HG02759 (cell line): Measurements from ENCODE around the gene PAPSS1.
"Not testable (repeated sequence)": the region's sequence is repeated elsewhere in the genome, so short reads cannot be mapped to it uniquely, and the experiment has no call there.

Source experiments
- ATAC-seq: cut with Tn5 transposase; IDR thresholded peaks from one replicate; pipeline ENCODE4 v1.9.1; 2021; ENCODE audit warnings: mild to moderate bottlenecking, moderate library complexity; ENCODE audit not compliant: unreplicated experiment

The PAPSS1 gene

DNA sequence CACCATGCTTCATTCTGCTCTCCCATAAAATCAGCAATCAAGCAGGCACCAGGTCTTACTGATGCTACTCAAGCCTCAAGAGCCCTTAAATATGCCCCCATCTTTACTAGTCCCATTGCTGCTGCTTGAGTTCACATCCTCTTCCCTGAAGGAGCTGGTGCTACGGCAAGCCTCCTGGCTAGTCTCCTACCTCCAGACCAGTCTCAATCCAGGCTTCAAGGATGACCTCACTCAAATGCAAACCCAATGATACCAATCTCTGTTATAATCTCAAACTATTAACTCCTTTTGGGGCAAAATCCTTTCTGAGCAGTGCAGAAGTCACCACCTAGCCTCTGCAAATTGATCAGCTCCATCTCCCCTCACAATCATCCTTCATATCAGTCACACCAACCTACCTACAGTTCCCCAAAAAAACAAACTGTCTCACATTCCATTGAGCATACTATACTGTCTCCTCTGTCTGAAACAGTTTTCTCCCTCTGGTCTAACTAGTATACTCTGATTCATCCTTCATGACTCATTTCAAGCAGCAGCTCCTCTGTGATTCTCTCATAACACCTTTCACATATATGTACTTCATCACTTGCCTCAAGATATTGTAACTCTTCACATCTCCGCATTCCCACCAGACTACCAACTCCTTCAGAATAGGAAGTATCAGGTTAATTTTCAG is 30.0 kb downstream of the PAPSS1 start:
- no peak for ATAC-seq

DNA sequence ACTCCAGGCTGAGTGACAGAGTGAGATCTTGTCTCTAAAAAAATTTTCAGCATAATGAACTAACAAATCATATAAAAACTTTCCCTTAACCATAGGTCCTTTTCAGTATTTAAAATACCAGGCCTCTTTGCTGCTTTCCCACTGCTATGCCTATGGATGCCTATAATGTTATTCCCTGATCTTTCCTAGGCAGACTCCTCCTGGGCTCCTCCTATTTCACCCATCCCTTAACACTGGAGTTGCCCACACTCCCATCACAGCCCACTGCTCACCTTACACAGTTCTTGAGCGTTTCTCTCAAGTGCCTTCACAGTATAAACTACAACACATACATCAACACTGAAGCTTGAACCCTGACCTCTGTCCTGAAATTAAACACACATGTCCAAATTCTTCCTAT is 31.6 kb downstream of the PAPSS1 start:
- no peak for ATAC-seq

DNA sequence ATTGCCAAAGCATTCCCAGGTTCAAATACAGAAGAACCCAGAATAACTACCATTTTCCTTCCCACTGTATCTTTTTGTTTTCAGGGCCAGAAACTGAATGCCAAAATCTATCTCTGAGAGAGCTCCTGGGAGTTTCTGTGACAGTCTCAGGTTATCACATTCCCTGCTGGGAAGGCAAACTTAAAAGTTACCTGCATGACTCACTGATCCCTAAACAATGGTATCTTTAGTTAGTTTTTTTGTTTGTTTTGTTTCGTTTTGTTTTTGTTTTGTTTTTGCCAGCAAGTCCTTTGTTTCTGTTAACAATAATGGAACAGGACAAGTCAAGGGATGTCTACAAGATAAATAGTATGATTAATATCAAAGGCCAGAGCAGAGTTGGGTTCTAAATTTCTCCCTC is 34.3 kb downstream of the PAPSS1 start:
- no peak for ATAC-seq

DNA sequence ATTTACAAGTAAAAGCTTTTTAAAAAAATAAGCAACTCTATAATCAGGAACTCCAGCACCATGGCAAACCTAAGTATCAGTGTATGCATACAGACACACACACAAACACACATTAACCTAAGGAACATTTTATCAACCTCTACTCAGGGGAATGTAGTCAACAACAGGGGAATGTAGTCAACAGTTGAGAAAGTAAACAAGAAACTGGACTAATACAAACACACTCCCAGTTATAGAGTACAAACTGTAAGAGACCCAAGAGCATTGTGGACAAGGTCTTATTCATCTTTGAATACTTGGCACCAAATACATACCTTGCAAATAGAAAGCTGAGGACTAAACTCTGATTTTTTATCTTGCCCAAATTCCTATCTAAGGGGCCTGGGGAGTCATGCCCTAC is 36.2 kb downstream of the PAPSS1 start:
- ATAC-seq, result no peak

DNA sequence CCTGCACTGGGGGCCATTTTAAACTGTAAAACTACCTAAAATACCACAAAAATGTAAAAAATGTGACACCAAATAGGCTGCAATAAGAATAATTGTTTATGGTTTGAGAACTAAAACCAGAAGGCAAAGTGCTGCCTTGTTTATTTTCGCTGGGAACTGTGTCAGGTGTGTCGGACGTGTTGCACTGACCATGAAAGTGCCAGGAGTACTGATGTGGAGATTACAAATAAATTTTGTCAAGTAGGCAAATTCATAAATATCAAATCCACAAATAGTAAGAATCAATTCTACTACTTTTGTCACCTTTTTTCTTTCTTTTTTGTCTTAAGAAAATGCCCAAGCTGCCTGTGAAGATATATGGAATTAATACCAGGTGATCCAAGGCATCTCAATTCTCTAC is 37.7 kb downstream of the PAPSS1 start:
- no peak for ATAC-seq

DNA sequence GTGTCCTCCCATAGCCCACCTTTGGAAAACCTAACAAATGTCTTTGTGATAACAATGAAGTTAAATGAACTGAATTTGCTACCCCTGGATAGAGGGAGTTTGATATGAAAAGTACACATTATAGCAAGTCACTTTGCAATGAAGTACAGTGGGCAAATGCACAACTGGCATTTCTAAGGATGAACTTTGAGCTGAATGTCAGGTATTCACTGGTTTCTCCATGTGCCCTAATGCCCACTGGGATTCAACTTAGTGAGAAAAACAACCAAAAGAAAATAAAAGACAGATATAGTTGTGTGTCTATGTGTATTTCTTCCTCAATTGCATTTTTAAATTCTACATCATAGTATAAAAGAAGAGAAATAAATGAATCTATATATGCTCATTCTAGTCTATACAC is 51.0 kb downstream of the PAPSS1 start:
- ATAC-seq, result no peak

DNA sequence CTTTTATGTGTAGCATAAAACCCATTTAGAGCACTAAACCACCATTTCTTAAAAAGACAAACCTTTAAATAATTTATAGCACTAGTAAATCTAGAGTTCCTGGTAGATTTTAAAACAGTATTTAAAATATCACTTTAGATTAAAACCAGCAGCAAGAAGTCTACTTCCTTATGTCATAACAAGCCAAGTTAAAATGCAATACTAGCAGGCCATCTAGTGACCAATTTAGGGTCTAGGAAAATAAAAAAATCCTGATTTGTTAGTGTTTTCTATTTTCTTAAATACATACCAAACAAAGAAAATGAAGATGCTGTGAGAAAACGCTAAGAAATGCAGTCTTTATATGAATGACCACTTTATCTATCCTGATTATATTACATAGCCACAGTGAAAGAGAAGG is 53.9 kb downstream of the PAPSS1 start:
- no peak for ATAC-seq

DNA sequence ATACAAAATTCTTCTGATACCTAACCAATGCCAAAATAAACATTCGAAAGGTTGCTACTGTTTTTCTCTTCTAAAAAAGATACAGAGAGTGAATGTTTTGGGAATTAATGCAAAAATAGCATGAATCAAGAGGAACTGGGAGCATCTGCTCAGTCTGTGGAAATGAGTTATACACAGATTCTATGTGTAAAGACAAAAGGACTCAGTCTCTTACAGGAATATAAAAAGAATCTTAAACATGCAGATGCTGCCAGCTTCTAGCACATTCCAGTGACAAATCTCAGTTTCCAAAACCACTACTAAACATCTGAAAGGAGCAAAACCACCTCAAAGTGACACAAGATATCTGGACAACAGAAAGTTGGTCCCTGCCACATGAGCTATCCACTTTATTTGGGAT is 55.0 kb downstream of the PAPSS1 start:
- ATAC-seq, result no peak

DNA sequence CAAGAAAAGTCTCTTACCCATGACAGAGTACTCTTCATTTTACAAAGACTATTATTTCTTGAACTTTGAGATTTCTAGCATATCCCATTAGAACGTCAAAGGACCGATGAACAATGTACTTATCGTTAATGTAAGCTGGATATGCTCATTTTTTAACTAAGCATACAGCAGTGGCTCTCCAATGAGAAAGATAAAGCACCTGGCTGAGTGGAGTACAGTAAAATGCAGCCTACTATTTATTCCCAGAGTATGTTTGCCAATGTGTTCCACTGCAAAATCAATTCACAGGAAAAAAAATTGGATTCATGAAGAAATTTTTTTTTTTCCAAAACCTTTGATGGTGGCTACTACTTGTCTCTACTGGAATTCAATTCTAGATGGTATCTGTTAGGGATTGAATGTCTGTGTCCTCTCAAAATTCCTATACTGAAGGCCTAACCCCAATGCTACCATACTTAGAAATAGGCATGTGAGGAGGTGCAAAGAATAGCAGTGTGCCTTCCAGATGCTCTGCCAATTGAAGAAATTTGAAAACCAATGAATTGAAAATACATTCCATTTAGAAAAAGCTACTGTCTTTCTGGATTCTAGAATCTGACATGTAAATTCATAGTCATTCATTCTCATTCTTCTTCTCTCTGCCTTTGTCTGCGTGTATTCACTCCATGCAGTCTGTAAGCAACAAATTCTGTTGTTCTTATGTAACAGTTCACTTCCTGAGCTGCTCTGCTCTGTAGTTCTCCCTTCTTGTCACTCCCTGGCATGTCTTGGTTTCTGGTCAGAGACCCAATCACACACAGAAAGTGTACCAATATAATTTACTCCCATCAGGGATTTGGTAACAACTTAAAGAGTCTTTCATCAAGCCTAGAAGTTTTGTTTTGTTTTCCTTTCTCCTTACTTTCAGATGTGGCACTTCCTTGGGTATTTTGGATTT is 61.4 kb downstream of the PAPSS1 start:
- no peak for ATAC-seq

DNA sequence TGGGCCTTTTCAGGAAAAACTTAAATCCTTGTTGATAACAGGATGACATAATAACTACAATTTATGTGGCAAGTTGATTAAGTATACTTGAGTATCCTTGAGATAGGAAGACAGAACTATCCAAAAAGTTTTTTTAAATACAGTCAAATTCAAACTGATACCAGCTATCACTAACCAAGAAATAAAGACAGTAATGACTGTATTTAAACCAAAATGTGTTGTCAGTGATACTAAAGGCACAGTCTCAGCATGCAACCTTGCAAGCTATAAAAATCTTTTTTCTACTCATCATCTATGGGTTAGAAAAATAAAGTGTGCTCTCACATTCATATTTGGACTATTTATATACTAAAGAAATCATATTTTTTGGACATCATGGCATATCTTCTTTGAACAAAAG is 64.7 kb downstream of the PAPSS1 start:
- ATAC-seq, result no peak

DNA sequence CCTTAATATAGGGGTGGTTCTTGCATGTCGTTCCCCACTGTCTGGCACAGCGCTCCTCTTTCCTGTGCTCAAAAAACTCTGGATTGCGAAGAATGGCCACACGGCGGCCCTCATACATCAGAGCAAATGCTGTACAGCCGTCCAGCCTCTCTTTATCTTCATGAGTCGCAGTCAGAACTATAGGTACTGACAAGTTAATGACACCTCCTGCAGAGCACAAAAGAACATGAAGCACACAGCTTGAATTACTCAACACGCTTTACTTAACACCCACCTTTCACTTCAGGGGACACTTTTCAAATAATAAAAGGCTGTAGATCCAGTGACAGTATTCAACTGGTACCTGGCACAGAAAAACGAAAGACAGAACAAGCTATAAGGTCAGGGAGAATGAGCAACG is 65.3 kb downstream of the PAPSS1 start:
- ATAC-seq, result no peak

DNA sequence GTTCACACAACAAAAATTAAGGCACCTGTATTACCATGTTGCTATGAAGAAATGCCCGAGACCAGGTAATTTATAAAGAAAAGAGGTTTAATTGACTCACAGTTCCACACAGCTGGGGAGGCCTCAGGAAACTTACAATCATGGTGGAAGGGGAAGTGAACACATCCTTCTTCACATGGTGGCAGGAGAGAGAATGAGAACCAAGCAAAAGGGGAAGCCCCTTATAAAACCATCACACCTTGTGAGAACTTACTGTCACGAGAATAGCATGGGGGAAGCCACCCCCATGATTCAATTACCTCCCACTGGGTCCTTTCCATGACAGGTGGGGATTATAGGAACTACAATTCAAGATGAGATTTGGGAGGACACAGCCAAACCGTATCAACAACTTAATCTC is 68.6 kb downstream of the PAPSS1 start:
- not testable (repeated sequence) for ATAC-seq

DNA sequence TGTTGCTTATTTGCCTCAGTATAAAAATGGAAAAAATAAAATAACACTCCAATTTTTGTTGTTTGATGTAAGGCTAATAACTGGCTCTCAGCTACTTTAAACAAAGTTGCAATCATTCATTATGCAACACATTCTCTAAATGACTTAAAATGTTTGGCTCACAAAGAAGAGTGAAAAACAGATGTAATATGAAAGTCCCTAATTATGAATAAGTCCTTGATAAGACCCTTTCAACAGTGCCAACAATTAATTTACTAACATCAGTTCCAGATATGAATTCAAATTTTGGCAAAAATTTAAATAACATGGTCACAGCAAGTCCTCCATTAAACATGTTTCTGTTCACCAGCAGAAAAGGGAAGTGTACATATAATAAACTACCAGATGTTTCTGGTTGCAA is 69.8 kb downstream of the PAPSS1 start:
- ATAC-seq, result no peak

DNA sequence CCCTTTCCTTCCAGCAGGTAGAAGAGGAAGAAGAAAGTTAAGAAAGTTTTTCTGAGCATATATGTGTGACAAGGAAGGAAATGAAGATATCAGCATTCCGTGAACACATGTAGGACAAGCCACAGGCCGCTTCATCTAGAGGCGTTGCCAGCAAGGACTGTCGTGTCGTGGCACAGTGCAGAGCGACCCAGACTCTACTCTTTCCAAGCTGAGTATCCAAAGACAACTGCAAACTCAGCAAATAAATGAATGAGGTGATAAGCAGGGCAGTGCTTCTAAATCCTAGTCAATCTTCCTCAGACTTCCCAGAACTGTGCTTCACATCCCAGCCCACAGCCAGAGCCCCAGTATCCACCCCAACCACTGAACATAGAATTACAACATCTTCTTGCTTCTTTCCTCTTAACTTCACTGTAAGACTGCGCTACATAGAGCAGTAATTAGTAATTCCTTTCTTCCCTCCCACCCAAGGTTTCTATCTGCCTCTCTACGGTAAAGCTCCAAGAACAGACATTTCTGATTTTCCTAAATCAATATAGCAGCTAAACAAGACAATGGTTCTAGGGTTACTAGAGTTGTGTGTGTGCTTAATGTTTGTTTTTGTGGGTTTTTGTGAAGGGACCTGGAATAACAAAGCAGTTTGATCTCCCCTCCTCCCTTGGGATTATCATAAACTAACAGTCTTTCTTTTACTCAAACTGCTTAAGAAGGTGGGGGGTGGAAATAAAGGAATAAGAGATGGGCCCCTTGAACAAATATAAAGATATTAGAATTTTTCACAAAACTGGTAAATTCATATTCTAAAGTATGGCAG is 71.6 kb downstream of the PAPSS1 start:
- no peak for ATAC-seq

DNA sequence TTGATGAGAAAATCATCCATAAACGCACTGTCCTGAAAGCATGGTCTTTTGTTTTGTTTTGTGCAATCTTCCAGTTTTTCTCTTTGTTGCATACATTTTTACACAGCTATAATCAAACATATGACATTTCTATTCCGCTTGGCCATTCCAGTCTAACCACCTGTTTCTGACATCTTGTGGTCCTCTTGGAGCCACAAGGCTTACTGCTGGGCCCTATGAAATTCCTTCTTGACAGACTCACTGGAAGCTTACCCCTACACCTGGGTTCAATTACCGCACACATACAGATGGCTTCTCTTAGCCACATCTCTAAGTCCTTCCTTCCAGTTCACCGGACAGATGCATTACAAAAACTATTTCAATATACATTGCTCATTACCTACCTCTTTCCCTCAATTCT is 72.4 kb downstream of the PAPSS1 start:
- ATAC-seq, result no peak

DNA sequence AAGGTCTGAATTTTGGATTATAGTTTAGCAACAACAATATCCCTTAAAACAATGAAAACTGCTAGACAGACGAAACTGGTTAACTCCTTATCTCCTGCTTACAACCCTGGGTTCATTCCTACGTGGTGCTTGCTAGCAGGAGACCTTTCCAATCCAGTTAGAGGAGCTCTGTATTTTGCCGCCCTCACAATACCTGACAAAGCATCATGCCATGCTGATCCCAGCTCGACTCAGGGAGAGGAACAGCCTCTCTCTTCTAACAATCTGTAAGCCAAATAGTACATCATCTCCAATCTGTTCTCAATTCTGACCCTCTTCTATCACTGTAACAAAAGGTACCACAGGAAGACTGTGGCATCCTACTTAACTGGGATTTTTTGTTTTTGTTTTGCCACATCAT is 74.4 kb downstream of the PAPSS1 start:
- no peak for ATAC-seq

DNA sequence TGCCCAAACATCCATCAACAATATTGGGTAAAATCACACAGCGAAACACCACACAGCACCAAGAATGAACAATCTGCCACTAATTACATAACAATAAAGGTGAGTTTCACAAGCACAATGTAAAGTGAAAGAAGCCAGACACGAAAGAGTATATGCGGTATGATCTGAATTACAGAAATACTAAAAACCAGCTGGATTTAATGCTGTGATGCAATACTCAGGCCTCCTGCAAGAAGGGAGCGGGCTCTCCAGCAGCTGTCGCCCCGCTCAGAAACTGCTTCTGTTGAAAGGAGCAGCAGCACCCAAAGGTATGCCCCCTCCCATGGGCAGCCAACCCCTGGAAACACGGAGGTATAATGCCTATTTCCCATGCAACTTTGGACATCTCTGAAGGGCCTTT is 77.0 kb downstream of the PAPSS1 start:
- no peak for ATAC-seq

DNA sequence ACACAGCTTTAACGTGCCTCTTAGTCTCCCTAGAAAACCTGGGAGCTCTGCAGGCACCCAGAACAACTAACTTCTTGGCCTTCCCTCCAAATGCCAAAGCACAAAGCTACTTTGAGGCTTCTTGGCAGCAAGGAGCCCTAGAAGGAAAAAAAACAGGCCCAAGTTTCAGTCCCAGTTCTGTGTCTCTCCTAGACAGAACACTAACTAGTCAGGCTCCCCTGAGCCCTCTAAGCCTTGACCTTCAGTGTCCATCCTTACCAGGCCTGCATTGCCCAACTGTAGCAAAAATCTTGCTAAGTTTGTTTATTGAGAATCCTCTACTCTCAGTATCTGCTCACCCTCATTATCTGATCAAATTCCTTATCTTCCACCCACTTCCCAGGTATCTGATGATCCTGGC is 79.2 kb downstream of the PAPSS1 start:
- no peak for ATAC-seq

DNA sequence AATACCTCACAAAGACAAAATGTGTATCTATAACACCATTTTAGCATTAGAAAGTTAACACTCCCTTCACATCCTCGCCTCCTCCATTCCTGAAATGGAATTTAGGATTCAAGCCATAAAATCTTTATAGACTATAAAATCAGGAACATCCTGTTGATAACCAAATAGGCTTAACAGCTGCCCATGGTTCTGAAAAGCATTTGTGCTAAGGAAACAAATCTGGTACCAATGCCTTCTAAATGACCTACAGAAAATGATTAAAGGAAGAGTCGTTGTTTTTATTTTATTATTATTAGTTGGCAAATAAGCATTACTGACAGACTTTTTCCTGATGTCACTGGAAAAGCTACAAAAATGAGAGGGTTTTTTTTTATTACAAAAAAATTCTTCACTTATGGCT is 79.8 kb downstream of the PAPSS1 start:
- ATAC-seq, result no peak

DNA sequence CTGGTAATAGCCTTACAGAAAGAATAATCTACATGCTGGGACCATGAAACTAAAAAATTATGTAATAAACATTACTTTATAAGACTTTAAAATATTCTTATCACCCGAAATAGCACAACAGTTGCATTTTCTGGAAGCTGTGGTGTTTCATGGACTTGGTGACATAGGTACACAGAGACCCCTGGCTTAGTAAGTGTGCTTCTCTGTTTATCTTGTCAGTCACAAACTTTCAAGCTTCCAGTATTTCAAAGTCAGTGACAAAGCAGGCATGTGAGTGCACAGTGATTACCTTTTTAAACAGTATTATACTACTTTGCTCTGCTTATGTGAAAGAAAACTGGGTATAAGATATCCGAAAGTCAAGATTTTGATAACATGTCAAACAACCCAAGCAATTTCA is 84.3 kb downstream of the PAPSS1 start:
- no peak for ATAC-seq

DNA sequence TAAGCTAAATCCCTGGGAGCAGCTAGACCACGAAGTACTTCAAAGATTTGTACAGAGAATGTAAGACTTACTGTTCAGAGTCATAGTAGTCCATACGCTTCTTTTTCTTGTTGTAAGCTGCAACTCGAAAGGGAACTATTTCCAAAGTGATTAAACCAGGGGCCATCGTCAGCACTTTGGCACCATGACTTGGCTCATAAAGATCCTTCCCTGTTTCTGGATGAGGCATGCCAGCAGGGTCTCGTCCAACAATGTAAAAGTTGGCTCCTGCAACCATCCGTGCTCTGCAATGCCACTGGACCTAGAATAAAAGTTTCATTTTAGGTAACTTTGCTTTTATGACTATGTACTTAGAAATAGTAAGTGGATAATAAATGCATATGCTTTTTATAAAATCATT is 88.5 kb downstream of the PAPSS1 start:
- no peak for ATAC-seq
